ENCODE results near the gene ARHGAP23. TPM values are rescaled to one million over a fixed set of nuclear protein-coding genes. Genes with fewer than 3 reads are reported as not detected.

Gene ARHGAP23
- polyA plus RNA-seq, 3 donors, result 0.03 to 0.21 (median 0.09) TPM

DNA sequence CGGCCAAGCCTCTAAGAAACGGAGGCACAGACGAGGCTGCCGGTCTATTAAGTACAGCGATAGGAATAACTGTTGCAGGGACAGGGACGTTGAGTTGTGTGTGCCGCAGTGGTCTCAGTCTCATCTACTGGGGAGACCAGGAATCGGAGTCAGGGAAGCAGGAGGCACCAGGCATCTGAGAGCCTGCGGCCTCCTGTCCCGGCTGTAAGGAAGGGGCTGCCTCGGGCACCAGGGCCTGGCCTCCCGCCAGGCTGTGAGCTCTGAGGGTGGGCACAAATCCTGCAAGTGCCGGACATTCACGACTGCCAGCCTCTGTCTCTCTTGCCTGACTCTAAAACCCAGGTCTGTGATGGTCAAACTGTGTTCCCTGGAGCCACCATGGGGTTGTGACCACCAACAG, 76.0 kb downstream of the ARHGAP23 start:
- 97% methylated on average over 13 of the region's 14 CpGs for whole genome bisulfite sequencing (ENCODE audit: insufficient coverage)

GRCh38 chr17:38507436-38507835, 79.2 kb downstream of the ARHGAP23 start:
- H3K4me2 ChIP-seq (replicated peaks; ENCODE audit: extremely low read depth, low read length, poor library complexity, severe bottlenecking), result no peak overlapping the region
- WGBS (ENCODE audit: insufficient coverage), result 100% methylated on average over 1 of the region's 3 CpGs
- peaks cover 7% of the 10 kb centered on the region for H3K4me1 Mint-ChIP-seq
- peaks cover 10 to 11% of the 10 kb centered on the region in 2 donors for H3K36me3 Mint-ChIP-seq
- no peak overlapping the region for H3K4me3 ChIP-seq (replicated peaks in 1 of 3; ENCODE audit: low read depth in 2 of 3, low read length in 3 of 3)
- peaks cover 4 to 11% (median 6%) of the 10 kb centered on the region in 7 donors for H3K9me3 Mint-ChIP-seq
- intact Hi-C loops (cut with micrococcal nuclease), result no loop called here
- no peak for DNase-seq
- H3K27me3 ChIP-seq (ENCODE audit: control insufficient read depth in 2 of 2, insufficient read depth in 2 of 2, low read length in 2 of 2), result peaks cover 12 to 27% of the 10 kb centered on the region in 2 donors
- peaks cover 30 to 39% (median 35%) of the 10 kb centered on the region in 3 donors for H3K27me3 Mint-ChIP-seq (ENCODE audit: low read depth in 3 of 3)
- no peak overlapping the region for H3K27ac ChIP-seq (ENCODE audit: low read depth in 1 of 2, low read length in 2 of 2)
- H4K20me1 ChIP-seq (ENCODE audit: insufficient read depth, low read length), result no peaks in the 10 kb centered on the region
- H3K4me3 Mint-ChIP-seq, result no peak overlapping the region
- peak overlapping the region in 1 of 7 donors; percentile 60 for H3K27ac Mint-ChIP-seq
- TF ChIP-seq CTCF (IDR thresholded peaks at IDR 0.05), result no peak
- no peaks in the 10 kb centered on the region for H3K36me3 ChIP-seq (replicated peaks in 1 of 2; ENCODE audit: control insufficient read depth in 1 of 2, insufficient read depth in 2 of 2, low read length in 2 of 2)
- H3K79me2 ChIP-seq (ENCODE audit: insufficient read depth, low read length), result no peaks in the 10 kb centered on the region
- no peak overlapping the region for H2AFZ ChIP-seq (ENCODE audit: insufficient read depth, low read depth, low read length, poor library complexity, severe bottlenecking)
- no peak overlapping the region for H3K9ac ChIP-seq (ENCODE audit: insufficient read depth, low read length, poor library complexity, severe bottlenecking)
- no peaks in the 10 kb centered on the region for H3K9me3 ChIP-seq (replicated peaks in 1 of 2; ENCODE audit: control insufficient read depth in 1 of 2, insufficient read depth in 1 of 2, low read length in 2 of 2)
- H3K4me1 ChIP-seq (ENCODE audit: control insufficient read depth in 1 of 2, insufficient read depth in 2 of 2, low read length in 2 of 2), result peaks cover 4 to 10% of the 10 kb centered on the region in 2 donors

More for the DNA sequence above, 76.0 kb downstream of the ARHGAP23 start:
- no peak for DNase-seq
- H3K9ac ChIP-seq (ENCODE audit: insufficient read depth, low read length, poor library complexity, severe bottlenecking), result no peak overlapping the region
- H2AFZ ChIP-seq (ENCODE audit: insufficient read depth, low read depth, low read length, poor library complexity, severe bottlenecking), result no peak overlapping the region
- H3K27me3 ChIP-seq (ENCODE audit: control insufficient read depth in 2 of 2, insufficient read depth in 2 of 2, low read length in 2 of 2), result peaks cover 3 to 7% of the 10 kb centered on the region in 2 donors
- no peak overlapping the region for H3K27ac ChIP-seq (ENCODE audit: low read depth in 1 of 2, low read length in 2 of 2)
- H3K9me3 Mint-ChIP-seq, result peaks cover 2 to 7% (median 4%) of the 10 kb centered on the region in 7 donors
- H3K9me3 ChIP-seq (replicated peaks in 1 of 2; ENCODE audit: control insufficient read depth in 1 of 2, insufficient read depth in 1 of 2, low read length in 2 of 2), result no peaks in the 10 kb centered on the region
- H3K4me3 Mint-ChIP-seq, result no peak overlapping the region
- TF ChIP-seq CTCF (IDR thresholded peaks at IDR 0.05), result no peak
- H3K79me2 ChIP-seq (ENCODE audit: insufficient read depth, low read length), result no peaks in the 10 kb centered on the region
- intact Hi-C loops (cut with micrococcal nuclease), result no loop called here
- no peak overlapping the region for H3K4me3 ChIP-seq (replicated peaks in 1 of 3; ENCODE audit: low read depth in 2 of 3, low read length in 3 of 3)
- no peaks in the 10 kb centered on the region for H3K4me1 Mint-ChIP-seq
- peaks cover 0 to under 1% of the 10 kb centered on the region in 2 donors for H3K4me1 ChIP-seq (ENCODE audit: control insufficient read depth in 1 of 2, insufficient read depth in 2 of 2, low read length in 2 of 2)
- H3K4me2 ChIP-seq (replicated peaks; ENCODE audit: extremely low read depth, low read length, poor library complexity, severe bottlenecking), result no peak overlapping the region
- peaks cover 10 to 11% (median 11%) of the 10 kb centered on the region in 3 donors for H3K27me3 Mint-ChIP-seq (ENCODE audit: low read depth in 3 of 3)
- no peaks in the 10 kb centered on the region for H4K20me1 ChIP-seq (ENCODE audit: insufficient read depth, low read length)
- peaks cover 3 to 7% of the 10 kb centered on the region in 2 donors for H3K36me3 Mint-ChIP-seq
- H3K27ac Mint-ChIP-seq, result no peak overlapping the region
- H3K36me3 ChIP-seq (replicated peaks in 1 of 2; ENCODE audit: control insufficient read depth in 1 of 2, insufficient read depth in 2 of 2, low read length in 2 of 2), result no peaks in the 10 kb centered on the region
